GM12892 (cell line): ENCODE results near the gene CMIP.

Experiments used
- POLR2AphosphoS5 ChIP-seq: IDR thresholded peaks from 2 replicates; pipeline ENCODE4 v1.6.1; 2011; ENCODE audit warnings: low read depth, low read length, control low read depth
- TAF1 ChIP-seq: IDR thresholded peaks from 2 replicates; pipeline ENCODE4 v1.6.1; 2011; ENCODE audit warnings: low read depth, mild to moderate bottlenecking, control low read depth, low read length, borderline replicate concordance

DNA sequence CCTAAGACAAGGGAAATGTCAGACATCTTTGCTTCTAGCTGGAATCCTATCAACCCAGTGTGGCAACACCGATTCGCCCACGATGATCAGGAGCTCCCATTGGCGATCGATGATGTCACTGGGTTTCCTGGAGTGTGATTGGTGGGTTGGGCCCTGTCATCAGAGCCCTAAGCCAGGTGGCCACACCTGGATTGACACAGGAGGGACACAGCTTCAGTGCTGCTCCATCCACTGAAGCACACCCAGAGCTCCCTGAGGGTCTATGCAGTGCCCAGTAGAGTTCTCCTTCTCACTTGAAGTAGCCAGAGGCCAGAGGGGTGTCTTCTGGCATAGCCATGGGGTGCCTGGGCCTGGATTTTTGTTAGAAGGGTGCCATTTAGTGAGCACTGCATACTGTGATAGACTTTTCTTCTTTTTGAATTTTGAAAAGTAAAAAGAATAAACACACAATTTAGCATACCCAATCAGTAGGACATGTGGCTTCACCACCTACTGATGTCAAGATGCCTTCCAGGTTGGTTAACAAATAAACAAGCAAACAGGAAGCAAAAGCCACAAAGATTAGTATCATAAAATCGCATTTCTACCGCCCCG, 77.6 kb downstream of the CMIP start:
- TF ChIP-seq TAF1 (no peak), POLR2AphosphoS5 (no peak)
